ENCODE results near the gene CTSG.
"Not testable (repeated sequence)": the region's sequence is repeated elsewhere in the genome, so short reads cannot be mapped to it uniquely, and the experiment has no call there.

Gene CTSG, protein sequence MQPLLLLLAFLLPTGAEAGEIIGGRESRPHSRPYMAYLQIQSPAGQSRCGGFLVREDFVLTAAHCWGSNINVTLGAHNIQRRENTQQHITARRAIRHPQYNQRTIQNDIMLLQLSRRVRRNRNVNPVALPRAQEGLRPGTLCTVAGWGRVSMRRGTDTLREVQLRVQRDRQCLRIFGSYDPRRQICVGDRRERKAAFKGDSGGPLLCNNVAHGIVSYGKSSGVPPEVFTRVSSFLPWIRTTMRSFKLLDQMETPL

DNA sequence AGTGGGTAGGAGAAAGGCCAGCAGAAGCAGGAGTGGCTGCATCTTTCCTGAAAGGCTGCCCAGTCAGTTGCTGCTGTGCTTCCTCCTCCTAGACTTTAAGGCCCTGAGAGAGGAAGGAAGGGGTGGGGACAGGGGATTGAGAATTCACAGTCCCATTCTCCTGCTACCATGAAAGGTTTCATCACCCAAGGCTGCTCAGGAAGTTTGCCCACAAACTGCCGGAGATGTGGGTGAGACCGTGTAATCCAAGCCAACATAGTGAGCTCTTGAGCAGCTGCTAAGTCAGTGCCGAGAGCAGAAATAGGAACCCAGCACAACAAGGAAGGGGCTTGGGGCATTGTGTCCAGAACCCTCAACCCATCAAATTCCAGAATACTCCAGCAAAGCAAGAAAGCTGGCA, at the start of gene CTSG:
Gene CTSG, minus strand, starts transcription at position 69 of the 400 bp plus-strand sequence. Its CDS starts 27 bp downstream, at position 42.
- DNase-seq: no peak

DNA sequence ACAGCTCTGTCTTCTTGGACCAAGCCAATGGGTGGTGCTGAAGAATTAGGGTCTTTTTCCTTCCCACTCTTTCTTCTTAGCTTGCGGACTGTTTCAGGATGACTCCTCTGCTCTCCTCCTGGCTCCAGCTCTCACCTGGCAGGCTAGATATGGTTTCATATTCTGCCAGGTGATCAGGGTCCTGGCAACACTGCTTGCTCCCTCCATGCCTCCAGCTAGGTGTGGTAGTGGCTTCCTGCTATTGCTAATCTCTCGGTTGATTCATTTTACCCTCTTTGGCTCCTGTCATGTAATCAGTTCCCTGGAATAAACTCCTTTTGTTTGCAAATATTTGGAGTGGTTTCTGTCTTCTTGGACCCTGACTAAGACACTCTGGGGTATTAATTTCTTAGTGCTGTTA, 37.7 kb upstream of the CTSG start:
- DNase-seq: no peak

DNA sequence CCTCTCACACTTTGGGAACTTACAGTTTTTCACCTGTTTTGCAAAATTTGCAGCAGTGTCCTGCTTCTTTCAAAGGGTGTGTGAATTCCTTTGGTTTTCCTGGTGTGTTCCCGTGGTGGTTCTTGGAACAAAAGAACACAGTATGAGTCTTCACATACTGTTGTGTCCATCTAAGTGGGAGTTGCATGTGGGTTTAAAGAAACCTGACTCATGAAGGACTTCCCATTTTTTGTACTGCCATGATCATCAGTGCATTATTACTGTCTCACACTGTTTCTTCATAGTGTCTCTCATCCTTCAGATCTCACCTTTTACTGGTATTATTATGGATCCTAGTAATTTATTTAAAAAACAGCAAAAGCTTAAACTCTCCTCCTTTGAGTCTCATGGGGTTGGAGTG, 37.2 kb upstream of the CTSG start:
- DNase-seq: no peak

DNA sequence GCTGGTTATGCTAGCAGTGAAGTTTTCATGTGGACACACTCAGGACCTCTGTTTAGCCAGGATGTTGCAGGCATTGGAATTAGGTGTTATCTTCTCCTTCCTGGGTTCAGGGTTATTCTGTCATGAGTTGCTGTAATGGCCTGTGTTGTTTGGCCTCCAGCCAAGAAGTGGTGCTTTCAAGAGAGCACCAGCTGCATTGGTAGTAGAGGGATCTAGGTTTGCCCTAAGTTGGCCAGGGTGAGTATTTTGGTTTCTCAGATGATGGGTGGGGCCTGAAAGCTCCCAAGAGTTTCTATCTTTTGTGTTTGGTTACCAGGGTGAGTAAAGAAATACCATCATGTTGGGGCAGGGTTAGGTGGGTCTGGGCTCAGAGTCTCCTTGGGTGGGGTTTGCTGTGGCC, 36.1 kb upstream of the CTSG start:
- DNase-seq: no peak

DNA sequence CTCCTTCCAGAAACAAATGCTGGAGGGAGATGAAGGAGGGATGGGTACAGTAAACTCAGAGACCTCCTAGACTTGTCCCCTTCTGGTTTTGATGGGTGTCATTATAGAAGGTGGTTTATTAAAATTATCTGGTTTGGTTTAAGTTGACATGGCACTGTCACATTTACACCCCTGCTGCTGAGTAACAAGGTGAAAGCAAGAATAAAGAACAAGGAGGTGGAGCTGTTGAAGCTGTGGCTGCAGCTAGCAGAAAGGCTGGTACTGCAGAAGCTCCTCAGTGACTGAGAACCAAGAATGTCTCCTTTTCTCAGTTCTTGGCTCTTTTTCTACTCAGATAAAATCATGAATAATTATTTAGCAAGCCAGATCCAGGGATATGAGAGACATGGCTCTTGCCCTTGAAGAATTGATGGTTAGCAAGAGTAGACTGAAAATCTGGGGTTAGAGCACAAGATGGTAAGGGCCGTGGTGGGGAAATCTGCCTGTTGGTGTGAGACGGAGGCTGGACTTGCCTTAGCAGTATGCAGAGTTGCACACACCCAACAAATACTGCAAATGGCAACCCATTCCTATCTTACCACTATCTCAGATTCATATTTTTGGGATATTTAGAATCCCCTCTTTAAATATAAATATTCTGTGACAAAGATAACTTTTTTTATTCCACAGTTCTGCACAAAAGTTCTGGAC, 33.8 kb upstream of the CTSG start, which contains the start of gene GZMH:
Gene GZMH, minus strand, starts transcription at position 31 of the 690 bp plus-strand sequence. CDS start 72 bp downstream, outside the sequence.
- no peak for DNase-seq

DNA sequence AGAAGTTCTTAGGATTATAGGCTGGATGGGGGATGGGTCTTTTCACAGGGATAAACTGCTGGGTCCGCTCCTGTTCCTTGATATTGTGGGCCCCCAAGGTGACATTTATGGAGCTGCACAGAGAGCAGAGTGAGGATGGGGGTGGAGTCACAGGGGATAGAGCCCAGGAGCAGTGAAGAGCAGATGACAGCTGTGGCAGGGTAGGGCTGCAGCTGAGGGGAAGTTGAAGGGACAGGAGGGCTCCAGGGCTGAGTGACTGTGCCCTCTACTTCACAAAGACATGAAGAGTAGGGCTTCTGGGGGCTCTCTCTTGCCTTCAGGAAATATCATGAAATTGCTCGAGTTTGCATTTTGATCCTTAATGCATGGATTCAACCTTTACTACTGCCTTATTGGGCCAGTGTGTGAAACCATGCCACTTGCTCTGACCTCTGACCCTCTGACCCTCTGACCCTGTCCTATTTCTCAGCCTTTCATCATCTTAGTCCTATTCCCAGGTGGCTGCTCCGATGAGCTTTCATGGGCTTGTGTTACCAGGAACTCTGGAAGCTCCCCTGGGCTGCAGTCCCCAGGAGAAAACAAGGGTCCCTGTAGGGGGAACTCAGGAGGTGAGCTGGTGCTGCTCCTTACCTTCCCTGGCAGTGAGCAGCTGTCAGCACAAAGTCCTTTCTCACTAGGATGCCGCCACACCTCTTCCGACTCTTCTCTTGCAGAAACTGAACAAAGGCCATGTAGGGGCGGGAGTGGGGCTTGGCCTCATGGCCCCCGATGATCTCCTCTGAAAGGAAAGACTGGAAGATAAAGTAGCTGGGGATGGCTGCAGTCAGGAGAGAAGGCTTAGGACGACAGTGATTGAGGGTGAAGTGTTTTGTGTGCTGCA, 31.8 kb upstream of the CTSG start:
- DNase-seq: no peak

DNA sequence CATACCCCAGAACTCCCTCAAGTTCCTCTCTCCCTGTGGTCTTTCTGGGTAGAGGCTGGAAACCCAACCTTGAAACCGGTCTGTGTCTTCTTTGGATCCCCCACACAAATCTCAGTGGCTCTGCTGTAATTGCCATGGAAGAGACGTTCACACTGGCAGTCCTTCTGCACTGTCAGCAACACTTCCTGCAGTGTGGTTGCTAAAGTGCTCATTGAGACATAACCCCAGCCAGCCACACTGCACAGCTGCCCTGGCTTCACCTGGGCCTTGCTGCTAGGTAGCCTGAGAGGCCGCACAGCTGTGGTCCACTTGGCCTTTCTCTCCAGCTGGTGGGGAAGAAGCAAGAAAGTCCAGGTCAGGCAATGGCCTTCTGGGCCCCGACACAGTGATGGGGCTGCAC, 31.0 kb upstream of the CTSG start:
- no peak for DNase-seq

DNA sequence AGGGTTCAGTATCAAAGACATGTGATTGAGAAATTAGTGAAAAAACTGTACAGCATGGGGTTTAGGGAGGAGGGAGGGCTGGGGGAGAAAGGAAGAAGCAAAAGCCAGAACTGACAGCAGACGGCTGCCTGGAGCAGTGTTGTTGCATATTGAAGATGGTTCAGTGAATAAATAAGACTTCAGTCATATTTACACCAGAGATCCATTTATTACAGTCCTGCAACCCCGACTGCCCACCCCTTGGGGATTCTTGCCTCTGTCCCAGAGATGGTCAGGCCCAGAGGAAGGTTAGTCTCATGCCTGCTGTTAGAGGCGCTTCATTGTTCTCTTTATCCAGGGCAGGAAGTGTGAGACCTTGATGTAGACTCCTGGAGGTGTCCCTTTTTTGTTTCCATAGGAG, 30.2 kb upstream of the CTSG start:
- no peak for DNase-seq

DNA sequence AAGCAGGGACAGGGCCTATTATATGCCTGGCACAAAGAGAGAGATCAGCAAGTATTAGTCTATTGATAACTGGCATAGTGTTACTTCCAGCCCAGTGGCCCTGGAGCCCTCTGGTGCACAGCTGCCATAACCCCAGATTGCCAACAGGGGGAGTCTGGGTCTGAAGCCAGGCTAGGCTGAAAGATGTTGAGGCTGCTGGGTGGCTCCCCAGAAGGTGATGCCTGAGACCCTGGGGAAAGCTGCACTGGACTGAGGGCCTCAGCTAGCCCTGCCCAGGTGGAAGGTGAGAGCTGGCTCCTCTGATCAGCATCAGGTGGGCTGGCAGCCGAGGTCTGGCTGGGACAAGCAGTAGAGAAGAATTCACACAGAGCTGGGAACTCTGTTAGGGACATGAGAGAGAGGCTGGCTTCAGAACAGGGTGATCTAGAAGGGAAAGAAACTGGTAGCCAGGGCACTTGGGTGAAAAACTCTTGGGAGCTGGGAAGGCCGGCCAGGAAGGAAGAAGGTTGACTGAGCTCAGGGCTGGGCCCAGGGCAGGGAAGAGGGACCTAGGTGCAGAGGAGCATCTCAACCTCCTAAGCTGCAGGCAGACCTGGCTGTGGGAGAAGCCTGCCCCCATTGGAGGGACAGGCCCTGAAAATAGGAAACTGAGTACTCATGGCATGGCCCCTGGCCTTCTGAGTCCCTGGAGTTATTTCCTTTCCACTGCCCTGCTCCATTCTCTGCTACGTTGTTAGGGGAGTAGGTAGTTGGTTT, 29.6 kb upstream of the CTSG start:
- peak in 1 of 2 experiments; percentile 3 for DNase-seq

DNA sequence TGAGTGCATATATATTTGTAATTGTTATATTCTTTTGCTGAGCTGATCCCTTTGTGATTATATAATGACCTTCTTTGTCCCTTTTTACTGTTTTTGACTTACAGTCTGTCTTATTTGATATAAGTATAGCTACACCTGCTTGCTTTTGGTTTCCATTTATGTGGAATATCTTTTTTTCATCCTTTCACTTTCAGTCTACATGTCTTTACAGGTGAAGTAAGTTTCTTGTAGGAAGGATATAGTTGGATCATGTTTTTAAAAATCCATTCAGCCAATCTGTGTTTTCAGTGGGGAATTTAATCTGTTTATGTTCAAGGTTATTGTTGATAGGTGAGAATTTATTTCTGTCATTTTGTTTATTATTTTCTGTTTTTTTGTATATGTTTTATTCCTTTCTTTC, 21.4 kb upstream of the CTSG start:
- DNase-seq: no peak

DNA sequence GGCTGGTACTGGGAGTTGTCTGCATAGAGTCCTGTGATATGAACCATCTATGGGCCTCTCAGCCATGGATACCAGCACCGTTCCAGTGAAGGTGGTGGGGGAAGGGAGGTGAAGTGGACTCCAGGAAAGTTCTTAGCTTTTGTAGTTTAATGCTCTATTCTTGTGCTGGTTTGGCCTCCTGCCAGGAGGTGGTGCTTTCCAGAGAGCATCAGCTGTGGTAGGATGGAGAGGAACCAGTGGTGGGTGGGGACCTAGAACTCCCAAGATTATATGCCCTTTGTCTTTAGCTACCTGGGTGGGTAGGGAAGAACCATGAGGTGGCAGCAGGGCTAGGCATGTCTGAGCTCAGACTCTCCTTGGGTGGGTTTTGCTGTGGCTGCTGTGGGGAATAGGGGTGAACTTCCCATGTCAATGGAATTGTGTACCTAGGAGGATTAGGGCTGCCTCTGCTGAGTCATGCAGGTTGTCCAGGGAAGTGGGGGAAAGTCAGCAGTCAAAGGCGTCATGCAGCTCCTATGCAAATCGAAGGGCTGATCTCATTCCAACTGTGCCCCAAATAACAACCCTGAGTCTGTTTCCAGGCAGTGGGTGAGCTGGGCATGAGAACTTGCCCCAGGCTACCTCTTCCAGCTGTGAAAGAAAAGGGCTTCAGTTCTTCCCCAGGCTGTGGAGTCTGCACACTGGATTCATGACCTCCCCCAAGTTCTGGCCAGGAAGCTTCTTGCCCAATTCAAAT, 19.2 kb upstream of the CTSG start:
- no peak for DNase-seq

DNA sequence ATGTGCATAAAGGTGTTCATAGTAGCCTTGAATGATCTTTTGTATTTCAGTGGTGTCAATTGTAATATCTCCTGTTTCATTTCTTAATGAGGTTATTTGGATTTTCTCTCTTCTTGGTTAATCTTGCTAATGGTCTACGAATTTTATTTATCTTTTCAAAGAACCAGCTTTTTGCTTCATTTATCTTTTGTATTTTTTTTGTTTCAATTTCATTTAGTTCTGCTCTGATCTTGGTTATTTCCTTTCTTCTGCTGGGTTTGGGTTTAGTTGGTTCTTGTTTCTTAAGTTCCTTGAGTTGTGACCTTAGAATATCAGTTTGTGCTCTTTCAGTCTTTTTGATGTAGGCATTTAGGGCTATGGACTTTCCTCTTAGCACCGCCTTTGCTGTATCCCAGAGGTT, 15.0 kb upstream of the CTSG start:
- not testable (repeated sequence) for DNase-seq

DNA sequence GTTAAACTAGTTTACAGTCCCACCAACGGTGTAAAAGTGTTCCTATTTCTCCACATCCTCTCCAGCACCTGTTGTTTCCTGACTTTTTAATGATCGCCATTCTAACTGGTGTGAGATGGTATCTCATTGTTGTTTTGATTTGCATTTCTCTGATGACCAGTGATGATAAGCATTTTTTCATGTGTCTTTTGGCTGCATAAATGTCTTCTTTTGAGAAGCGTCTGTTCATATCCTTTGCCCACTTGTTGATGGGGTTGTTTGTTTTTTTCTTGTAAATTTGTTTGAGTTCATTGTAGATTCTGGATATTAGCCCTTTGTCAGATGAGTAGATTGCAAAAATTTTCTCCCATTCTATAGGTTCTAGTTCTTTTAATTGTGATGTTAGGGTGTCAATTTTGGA, 8.4 kb upstream of the CTSG start:
- not testable (repeated sequence) for DNase-seq

DNA sequence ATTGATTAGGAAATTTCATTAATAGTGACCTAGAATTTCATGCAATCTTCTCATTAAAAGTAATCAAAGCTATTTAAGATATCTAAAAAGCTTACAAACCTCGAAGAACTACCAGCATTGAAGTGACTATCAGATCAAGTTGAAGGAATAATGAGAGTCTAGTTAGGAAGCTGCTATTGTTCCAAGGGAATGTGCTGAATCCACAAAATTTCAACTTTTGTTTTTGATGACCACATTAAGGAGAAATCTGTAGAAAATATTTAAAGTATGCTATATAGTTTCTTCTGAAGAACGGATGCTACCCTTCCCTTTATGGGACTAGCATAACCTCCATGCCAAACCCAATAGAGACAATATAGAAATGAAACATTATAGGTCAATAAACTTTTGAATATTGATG, 2.5 kb upstream of the CTSG start:
- DNase-seq: no peak

DNA sequence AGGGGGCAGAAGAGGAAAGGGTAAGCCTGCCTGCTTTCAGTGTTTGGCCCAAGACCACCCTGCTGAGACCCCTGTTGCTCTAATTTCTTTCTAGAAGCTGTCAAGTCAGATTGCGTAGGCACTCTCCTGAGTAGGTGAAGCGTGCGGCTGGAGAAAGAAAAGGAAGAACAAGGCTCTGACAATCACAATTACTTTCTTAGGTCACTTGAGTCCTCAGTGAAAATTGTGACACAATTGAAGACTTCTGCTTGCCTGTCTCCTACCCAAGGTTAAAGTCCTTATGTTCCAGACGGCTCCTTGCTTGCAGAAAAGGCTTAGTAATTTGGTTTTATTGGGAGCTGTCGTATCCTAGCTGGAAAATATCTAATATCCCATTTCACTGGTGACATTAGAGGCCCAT, 721 bp upstream of the CTSG start:
- DNase-seq: no peak

DNA sequence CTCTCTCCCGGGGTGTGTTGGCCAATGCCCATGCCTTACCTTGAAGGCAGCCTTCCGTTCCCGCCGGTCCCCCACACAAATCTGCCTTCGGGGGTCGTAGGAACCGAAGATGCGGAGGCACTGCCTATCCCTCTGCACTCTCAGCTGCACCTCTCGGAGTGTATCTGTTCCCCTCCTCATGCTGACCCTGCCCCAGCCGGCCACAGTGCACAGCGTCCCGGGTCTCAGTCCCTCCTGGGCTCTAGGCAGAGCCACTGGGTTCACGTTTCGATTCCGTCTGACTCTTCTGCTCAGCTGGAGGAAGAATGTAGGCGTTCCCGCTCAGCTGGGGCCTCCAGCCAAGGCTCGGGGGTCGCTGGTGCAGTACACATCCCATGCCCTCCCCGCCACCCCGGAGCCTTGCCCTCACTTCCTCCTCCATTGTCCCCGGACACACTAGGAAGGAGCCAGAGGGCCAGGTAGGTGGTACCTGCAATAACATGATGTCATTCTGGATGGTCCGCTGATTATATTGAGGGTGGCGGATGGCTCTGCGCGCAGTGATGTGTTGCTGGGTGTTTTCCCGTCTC, 1.8 kb downstream of the CTSG start:
- no peak for DNase-seq

DNA sequence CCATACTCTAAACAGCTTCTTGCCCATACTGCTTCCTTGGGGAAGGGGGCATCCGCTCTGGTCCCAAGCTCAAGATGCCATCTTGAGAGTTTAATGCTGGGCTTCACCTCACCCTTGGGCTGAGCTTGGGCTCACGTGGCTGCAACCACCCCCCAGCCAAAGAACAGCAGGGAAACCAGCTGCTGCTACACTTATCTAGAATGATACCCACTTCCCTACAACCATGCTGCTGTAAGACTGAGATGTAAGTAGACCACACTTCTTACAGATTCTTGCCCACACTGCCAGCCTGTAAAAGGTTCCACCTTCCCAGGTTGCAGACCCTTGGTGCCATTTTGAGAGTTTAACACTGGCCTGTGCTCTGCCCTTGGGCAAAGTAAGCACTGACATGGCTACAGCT, 9.7 kb downstream of the CTSG start:
- no peak for DNase-seq

DNA sequence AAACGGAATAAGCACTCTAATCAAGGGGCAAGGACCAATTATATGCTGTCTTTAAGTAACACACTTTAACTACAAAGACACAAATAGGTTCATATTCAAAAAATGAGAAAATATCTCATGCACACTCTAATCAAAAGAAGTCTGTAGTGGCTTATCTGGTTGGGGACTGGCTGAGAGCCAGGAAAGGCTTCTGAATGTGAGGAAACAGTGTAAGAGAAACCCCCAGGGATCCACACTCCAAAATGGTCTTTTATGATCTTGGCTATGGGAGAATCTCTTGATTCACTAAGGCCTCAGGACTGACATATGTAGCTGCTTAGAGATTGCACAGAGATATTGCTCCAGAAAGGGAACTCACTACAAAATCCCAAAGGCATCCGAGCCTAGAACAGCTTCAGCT, 10.3 kb downstream of the CTSG start:
- DNase-seq: no peak

DNA sequence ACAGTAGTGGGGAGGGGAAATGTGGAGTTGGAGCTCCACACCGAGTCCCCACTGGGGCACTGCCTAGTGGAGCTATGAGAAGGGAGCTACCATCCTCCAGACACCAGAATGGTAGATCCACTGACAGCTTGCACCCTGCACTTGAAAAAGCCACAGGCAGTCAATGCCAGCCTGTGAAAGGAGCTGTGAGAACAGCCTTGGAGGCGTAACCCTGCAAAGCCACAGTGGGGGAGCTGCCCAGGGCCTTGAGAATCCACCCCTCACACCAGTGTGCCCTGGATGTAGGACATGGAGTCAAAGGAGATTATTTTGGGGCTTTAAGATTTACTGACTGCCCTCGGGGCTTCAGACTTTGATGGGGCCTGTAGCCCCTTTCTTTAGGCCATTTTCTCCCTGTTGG, 12.5 kb downstream of the CTSG start:
- DNase-seq: no peak

DNA sequence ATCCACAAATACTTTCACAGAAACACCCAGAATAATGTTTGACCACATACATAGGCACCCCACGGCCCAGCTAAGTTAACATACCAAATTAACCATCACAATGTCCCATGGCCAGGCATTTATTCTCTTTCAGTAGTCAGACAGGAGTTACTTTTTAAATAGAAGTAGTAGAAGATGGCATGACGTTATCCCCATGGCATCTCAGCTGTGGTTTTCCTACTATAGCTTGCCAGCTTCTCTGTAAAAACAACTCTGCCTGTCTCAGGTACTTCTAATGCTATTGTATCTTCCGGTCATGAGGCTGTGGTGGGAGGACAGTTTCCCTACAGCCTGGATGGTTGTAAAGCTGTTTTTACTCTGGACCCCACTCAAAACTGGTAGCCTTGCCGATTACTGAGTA, 19.3 kb downstream of the CTSG start:
- DNase-seq: no peak

DNA sequence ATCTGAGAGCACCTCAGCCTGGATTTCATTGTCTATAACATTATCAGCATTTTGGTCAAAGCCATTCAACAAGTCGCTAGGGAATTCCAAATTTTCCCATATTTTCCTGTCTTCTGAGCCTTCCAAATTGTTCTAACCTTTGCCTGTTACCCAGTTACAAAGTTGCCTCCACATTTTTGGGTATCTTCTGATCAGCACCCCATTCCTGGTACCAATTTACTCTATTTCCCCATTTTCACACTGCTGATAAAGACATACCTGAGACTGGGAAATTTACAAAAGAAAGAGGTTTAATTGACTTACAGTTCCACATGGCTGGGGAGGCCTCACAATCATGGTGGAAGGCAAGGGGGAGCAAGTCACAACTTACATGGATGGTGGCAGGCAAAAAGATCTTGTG, 27.0 kb downstream of the CTSG start:
- not testable (repeated sequence) for DNase-seq
